ENCODE results near the gene ETNK2.
"Not testable (repeated sequence)": the region's sequence is repeated elsewhere in the genome, so short reads cannot be mapped to it uniquely, and the experiment has no call there.

Gene ETNK2

GRCh38 chr1:204126386-204126785, 25.5 kb downstream of the ETNK2 start:
- DNase-seq (ENCODE audit: low spot score) = no peak

- no peak for DNase-seq (ENCODE audit: low spot score)
Measured at GRCh38 chr1:204125759-204126351, 26.0 kb downstream of the ETNK2 start.

- no peak for DNase-seq (ENCODE audit: low spot score)
Measured at GRCh38 chr1:204124639-204125038, 27.2 kb downstream of the ETNK2 start.

- no peak for DNase-seq (ENCODE audit: low spot score)
Measured at GRCh38 chr1:204123376-204123775, 28.5 kb downstream of the ETNK2 start.

- DNase-seq (ENCODE audit: low spot score) = no peak
Measured at GRCh38 chr1:204121840-204122555, 29.8 kb downstream of the ETNK2 start.

GRCh38 chr1:204116539-204116938, 35.3 kb downstream of the ETNK2 start:
- DNase-seq (ENCODE audit: low spot score) = no peak

- no peak for DNase-seq (ENCODE audit: low spot score)
Measured at GRCh38 chr1:204115116-204115515, 36.7 kb downstream of the ETNK2 start.

- DNase-seq (ENCODE audit: low spot score) = no peak
Measured at GRCh38 chr1:204114606-204115005, 37.2 kb downstream of the ETNK2 start.

- no peak for DNase-seq (ENCODE audit: low spot score)
Measured at GRCh38 chr1:204113896-204114295, 37.9 kb downstream of the ETNK2 start.

- DNase-seq (ENCODE audit: low spot score) = no peak
Measured at GRCh38 chr1:204112876-204113730, 38.7 kb downstream of the ETNK2 start.

- no peak for DNase-seq (ENCODE audit: low spot score)
Measured at GRCh38 chr1:204110894-204111633, 40.8 kb downstream of the ETNK2 start.

- DNase-seq (ENCODE audit: low spot score) = no peak
Measured at GRCh38 chr1:204108312-204109141, 43.3 kb downstream of the ETNK2 start.

- DNase-seq (ENCODE audit: low spot score) = no peak
Measured at GRCh38 chr1:204107892-204108291, 44.0 kb downstream of the ETNK2 start.

GRCh38 chr1:204106825-204107224, 45.0 kb downstream of the ETNK2 start:
- DNase-seq (ENCODE audit: low spot score) = no peak

- DNase-seq (ENCODE audit: low spot score) = no peak
Measured at GRCh38 chr1:204105131-204105515, 46.7 kb downstream of the ETNK2 start.

- no peak for DNase-seq (ENCODE audit: low spot score)
Measured at GRCh38 chr1:204104331-204105130, 47.3 kb downstream of the ETNK2 start.

GRCh38 chr1:204103431-204103741, 48.5 kb downstream of the ETNK2 start:
- DNase-seq (ENCODE audit: low spot score) = no peak

- no peak for DNase-seq (ENCODE audit: low spot score)
Measured at GRCh38 chr1:204102739-204103430, 49.0 kb downstream of the ETNK2 start.

GRCh38 chr1:204102029-204102611, 49.7 kb downstream of the ETNK2 start:
- no peak for DNase-seq (ENCODE audit: low spot score)

GRCh38 chr1:204099754-204100153, 52.1 kb downstream of the ETNK2 start:
- not testable (repeated sequence) for DNase-seq (ENCODE audit: low spot score)

All from NAMALWA (cell line).